ENCODE results near the gene TGFBR3L. TPM values are rescaled to one million over a fixed set of nuclear protein-coding genes. Genes with fewer than 3 reads are reported as not detected.

TGFBR3L gene
- total RNA-seq, 1 experiment from 2014 or later: 3.3 TPM

DNA sequence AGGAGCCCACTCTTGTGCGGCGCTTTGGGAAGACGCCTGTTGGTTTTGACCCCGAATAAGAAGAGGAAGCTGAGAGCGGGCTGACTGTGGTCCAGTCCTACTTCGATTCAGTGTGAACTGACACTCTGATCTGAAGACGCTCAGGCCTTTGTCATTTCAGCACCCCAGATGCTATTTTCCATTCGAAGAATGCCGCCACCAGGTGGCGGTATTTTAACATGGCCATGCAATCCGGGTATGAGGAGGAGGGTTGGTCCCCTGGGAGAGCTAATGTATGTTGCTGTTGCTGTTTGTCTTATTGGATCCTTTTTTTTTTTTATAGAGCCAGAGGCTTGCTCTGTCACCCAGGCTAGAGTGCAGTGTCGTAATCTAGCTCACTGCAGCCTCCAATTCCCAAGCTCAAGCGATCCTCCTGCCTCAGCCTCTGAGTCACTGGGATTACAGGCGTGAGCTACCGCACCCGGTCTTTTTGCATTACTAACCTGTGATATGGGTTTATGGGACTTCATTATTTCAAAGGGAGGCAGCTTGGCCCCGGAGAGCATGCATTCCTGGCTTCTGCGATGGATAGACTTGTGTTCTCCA is 29.6 kb downstream of the TGFBR3L start:
- DNase-seq (ENCODE audit: unreplicated experiment): peak; percentile 97
- Mint-ChIP-seq H3K36me3 (ENCODE audit: insufficient read depth, unreplicated experiment) (peaks cover 29% of the 10 kb centered on the region), H3K27ac (ENCODE audit: low read depth, unreplicated experiment) (peak overlapping the region; percentile 97), H3K27me3 (ENCODE audit: insufficient read depth, unreplicated experiment) (no peaks in the 10 kb centered on the region), H3K4me1 (ENCODE audit: insufficient read depth, unreplicated experiment) (peaks cover 11% of the 10 kb centered on the region), H3K4me3 (ENCODE audit: unreplicated experiment) (peak overlapping the region; percentile 94), H3K9me3 (ENCODE audit: unreplicated experiment) (no peaks in the 10 kb centered on the region)
- CTCF ChIA-PET: interaction anchor here (0.6 to 4.3 kb wide), 44 partner anchors 9 to 842 kb away, joined by 3 to 47 read pairs (median 5); partner anchors contain the start of genes ELAVL1 and SNAPC2
- intact Hi-C loops (cut with micrococcal nuclease): loop anchor here (1.0 to 5.0 kb wide), 4 partner anchors 43 to 309 kb away; no protein-coding TSS in a partner anchor
- TSS peak; percentile 89 for BruUV-seq (replicated peaks)
- TF ChIP-seq, protein P1, sequence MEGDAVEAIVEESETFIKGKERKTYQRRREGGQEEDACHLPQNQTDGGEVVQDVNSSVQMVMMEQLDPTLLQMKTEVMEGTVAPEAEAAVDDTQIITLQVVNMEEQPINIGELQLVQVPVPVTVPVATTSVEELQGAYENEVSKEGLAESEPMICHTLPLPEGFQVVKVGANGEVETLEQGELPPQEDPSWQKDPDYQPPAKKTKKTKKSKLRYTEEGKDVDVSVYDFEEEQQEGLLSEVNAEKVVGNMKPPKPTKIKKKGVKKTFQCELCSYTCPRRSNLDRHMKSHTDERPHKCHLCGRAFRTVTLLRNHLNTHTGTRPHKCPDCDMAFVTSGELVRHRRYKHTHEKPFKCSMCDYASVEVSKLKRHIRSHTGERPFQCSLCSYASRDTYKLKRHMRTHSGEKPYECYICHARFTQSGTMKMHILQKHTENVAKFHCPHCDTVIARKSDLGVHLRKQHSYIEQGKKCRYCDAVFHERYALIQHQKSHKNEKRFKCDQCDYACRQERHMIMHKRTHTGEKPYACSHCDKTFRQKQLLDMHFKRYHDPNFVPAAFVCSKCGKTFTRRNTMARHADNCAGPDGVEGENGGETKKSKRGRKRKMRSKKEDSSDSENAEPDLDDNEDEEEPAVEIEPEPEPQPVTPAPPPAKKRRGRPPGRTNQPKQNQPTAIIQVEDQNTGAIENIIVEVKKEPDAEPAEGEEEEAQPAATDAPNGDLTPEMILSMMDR (IDR thresholded peaks at IDR 0.05; ENCODE audit: unreplicated experiment): peak; percentile 81
- POLR2A ChIA-PET: interaction anchor here (0.5 to 4.9 kb wide), 30 partner anchors 8 to 1877 kb away, joined by 3 to 82 read pairs (median 4); partner anchors contain the start of genes ELAVL1, MAP2K7, NDUFA7 and RPS28

DNA sequence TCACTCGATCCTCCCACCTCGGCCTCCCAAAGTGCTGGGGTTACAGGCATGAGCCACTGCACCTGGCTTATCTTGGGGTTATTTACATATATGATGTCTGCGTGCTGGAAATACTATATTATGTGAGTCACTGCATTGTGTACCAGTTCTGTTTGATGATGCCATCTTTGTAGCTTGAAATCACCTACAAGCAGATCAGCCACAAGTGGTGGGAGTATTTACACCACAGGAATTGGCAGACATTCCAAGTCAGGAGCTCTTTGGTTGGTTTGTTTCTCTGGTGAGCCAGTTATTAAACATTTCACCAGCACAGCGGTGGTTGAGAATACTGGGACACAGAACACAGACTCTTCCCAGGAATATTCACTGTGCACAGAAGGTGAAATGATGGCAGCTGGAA is 33.3 kb downstream of the TGFBR3L start:
- TF ChIP-seq, protein P1 (IDR thresholded peaks at IDR 0.05; ENCODE audit: unreplicated experiment): no peak
- Mint-ChIP-seq H3K4me3 (ENCODE audit: unreplicated experiment) (no peak overlapping the region), H3K27ac (ENCODE audit: low read depth, unreplicated experiment) (no peak overlapping the region), H3K27me3 (ENCODE audit: insufficient read depth, unreplicated experiment) (no peaks in the 10 kb centered on the region), H3K36me3 (ENCODE audit: insufficient read depth, unreplicated experiment) (peaks cover 15% of the 10 kb centered on the region), H3K4me1 (ENCODE audit: insufficient read depth, unreplicated experiment) (peaks cover 8% of the 10 kb centered on the region), H3K9me3 (ENCODE audit: unreplicated experiment) (no peaks in the 10 kb centered on the region)
- ChIA-PET POLR2A (no interaction called here), CTCF (interaction anchor here (1.2 kb wide), 1 partner anchor 54 kb away, joined by 4 read pairs; no protein-coding TSS in a partner anchor)
- DNase-seq (ENCODE audit: unreplicated experiment): peak; percentile 40
- BruUV-seq (replicated peaks): no TSS peak
- intact Hi-C loops (cut with micrococcal nuclease): no loop called here

DNA sequence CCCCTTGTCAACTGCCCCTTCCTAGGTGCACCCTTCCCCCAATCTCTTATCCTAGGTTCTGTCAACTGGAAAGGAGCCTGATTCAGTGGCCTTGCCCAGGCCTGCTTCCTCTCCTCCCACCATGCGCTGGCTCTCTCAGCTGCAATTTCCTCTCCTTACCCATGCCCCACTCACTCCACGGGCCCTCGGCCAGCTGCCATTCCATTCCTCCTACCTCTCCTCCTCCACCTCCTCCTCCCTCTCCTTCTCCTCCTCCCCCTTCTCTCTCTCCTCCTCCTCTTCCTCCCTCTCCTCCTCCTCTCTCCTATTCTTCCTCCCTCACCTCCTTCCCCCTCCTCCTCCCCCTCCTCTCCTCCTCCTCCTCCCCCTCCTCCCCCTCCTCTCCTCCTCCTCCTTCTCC is 38.4 kb downstream of the TGFBR3L start:
- Mint-ChIP-seq H3K4me3 (ENCODE audit: unreplicated experiment) (no peak overlapping the region), H3K27me3 (ENCODE audit: insufficient read depth, unreplicated experiment) (no peaks in the 10 kb centered on the region), H3K4me1 (ENCODE audit: insufficient read depth, unreplicated experiment) (peaks cover 5% of the 10 kb centered on the region), H3K27ac (ENCODE audit: low read depth, unreplicated experiment) (no peak overlapping the region), H3K36me3 (ENCODE audit: insufficient read depth, unreplicated experiment) (peaks cover 28% of the 10 kb centered on the region), H3K9me3 (ENCODE audit: unreplicated experiment) (no peaks in the 10 kb centered on the region)
- peak; percentile 53 for DNase-seq (ENCODE audit: unreplicated experiment)
- intact Hi-C loops (cut with micrococcal nuclease): no loop called here
- no TSS peak for BruUV-seq (replicated peaks)
- CTCF ChIA-PET: interaction anchor here (0.6 to 3.9 kb wide), 2 partner anchors 9 to 1872 kb away, joined by 3 to 32 read pairs; partner anchors contain the start of gene TIMM44
- TF ChIP-seq, protein P1 (IDR thresholded peaks at IDR 0.05; ENCODE audit: unreplicated experiment): no peak
- POLR2A ChIA-PET: interaction anchor here (2.4 kb wide), 1 partner anchor 10 kb away, joined by 9 read pairs; the partner anchor contains the start of gene TIMM44

GRCh38 chr19:7953576-7953975 is 38.9 kb downstream of the TGFBR3L start:
- intact Hi-C loops (cut with micrococcal nuclease): no loop called here
- no peaks in the 10 kb centered on the region for H3K27me3 Mint-ChIP-seq (ENCODE audit: insufficient read depth, unreplicated experiment)
- H3K4me3 Mint-ChIP-seq (ENCODE audit: unreplicated experiment): no peak overlapping the region
- no peak for DNase-seq (ENCODE audit: unreplicated experiment)
- H3K36me3 Mint-ChIP-seq (ENCODE audit: insufficient read depth, unreplicated experiment): peaks cover 28% of the 10 kb centered on the region
- H3K4me1 Mint-ChIP-seq (ENCODE audit: insufficient read depth, unreplicated experiment): peaks cover 5% of the 10 kb centered on the region
- no peak overlapping the region for H3K27ac Mint-ChIP-seq (ENCODE audit: low read depth, unreplicated experiment)
- CTCF ChIA-PET: interaction anchor here (0.7 to 3.9 kb wide), 2 partner anchors 9 to 27 kb away, joined by 3 to 32 read pairs; partner anchors contain the start of gene TIMM44
- H3K9me3 Mint-ChIP-seq (ENCODE audit: unreplicated experiment): no peaks in the 10 kb centered on the region
- no TSS peak for BruUV-seq (replicated peaks)
- TF ChIP-seq, protein P1 (IDR thresholded peaks at IDR 0.05; ENCODE audit: unreplicated experiment): no peak
- POLR2A ChIA-PET: interaction anchor here (2.4 kb wide), 1 partner anchor 10 kb away, joined by 9 read pairs; the partner anchor contains the start of gene TIMM44

Data from MCF 10A (cell line).